ENCODE data around the gene MAP1LC3B.

Gene MAP1LC3B

GRCh38 chr16:87372305-87372704 lies 19.8 kb upstream of the MAP1LC3B start:
- no peak overlapping the region for H3K4me2 ChIP-seq (ENCODE audit: low read depth, low read length, poor library complexity, severe bottlenecking)
- H3K9me2 ChIP-seq (replicated peaks; ENCODE audit: low read depth, low read length) = no peaks in the 10 kb centered on the region
- H3F3A ChIP-seq (ENCODE audit: low read depth) = no peaks in the 10 kb centered on the region
- TF ChIP-seq EZH2phosphoT487 (IDR thresholded peaks at IDR 0.05; ENCODE audit: borderline replicate concordance) (no peak), CTCF (conservative IDR thresholded peaks at IDR 0.05; ENCODE audit: low read length) (no peak)
- H3K9me3 ChIP-seq (ENCODE audit: insufficient read depth, low read depth, low read length) = no peaks in the 10 kb centered on the region
- H4K20me1 ChIP-seq (ENCODE audit: insufficient read depth, low read length, poor library complexity, severe bottlenecking) = peaks cover 5% of the 10 kb centered on the region
- H3K79me2 ChIP-seq (ENCODE audit: insufficient read depth, low read length) = peaks cover 69% of the 10 kb centered on the region
- H3K27me3 ChIP-seq (ENCODE audit: insufficient read depth, low read length, poor library complexity, severe bottlenecking) = no peaks in the 10 kb centered on the region
- no peak overlapping the region for H2AFZ ChIP-seq (ENCODE audit: low read length)
- no peak overlapping the region for H3K9ac ChIP-seq (ENCODE audit: low read depth, low read length, poor library complexity, severe bottlenecking)
- no peaks in the 10 kb centered on the region for H3K36me3 ChIP-seq (ENCODE audit: insufficient read depth, low read length)
- peaks cover 14% of the 10 kb centered on the region for H3K4me1 ChIP-seq (ENCODE audit: insufficient read depth, low read length, poor library complexity, severe bottlenecking)
- H3K4me3 ChIP-seq (ENCODE audit: low read length, poor library complexity, severe bottlenecking) = no peak overlapping the region

DNA sequence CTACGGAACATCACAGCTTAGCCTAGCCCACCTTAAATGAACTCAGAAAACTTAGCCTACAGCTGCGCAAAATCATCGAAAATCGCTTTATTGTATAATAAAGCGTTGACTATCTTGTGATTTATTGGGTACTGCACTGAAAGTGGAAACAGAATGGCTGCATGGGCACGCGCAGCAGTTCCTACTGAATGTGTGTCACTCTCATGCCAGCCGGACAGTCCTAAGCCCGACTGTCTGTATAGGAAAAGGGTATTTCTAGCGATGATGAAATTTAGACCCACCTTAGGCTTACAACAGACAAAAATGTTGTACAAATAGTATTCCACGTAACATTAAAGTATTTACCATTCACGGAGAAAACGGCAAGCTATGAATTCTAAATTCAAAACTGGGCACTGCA lies 17.8 kb upstream of the MAP1LC3B start:
- Histone ChIP-seq H3K4me2 (ENCODE audit: low read depth, low read length, poor library complexity, severe bottlenecking) (no peak overlapping the region), H3F3A (ENCODE audit: low read depth) (no peaks in the 10 kb centered on the region), H3K79me2 (ENCODE audit: insufficient read depth, low read length) (peaks cover 70% of the 10 kb centered on the region), H3K4me3 (ENCODE audit: low read length, poor library complexity, severe bottlenecking) (no peak overlapping the region), H3K4me1 (ENCODE audit: insufficient read depth, low read length, poor library complexity, severe bottlenecking) (peaks cover 6% of the 10 kb centered on the region), H4K20me1 (ENCODE audit: insufficient read depth, low read length, poor library complexity, severe bottlenecking) (peaks cover 5% of the 10 kb centered on the region), H2AFZ (ENCODE audit: low read length) (no peak overlapping the region), H3K36me3 (ENCODE audit: insufficient read depth, low read length) (no peaks in the 10 kb centered on the region), H3K9me3 (ENCODE audit: insufficient read depth, low read depth, low read length) (no peaks in the 10 kb centered on the region), H3K9me2 (replicated peaks; ENCODE audit: low read depth, low read length) (no peaks in the 10 kb centered on the region), H3K27me3 (ENCODE audit: insufficient read depth, low read length, poor library complexity, severe bottlenecking) (no peaks in the 10 kb centered on the region), H3K9ac (ENCODE audit: low read depth, low read length, poor library complexity, severe bottlenecking) (no peak overlapping the region)
- TF ChIP-seq EZH2phosphoT487 (IDR thresholded peaks at IDR 0.05; ENCODE audit: borderline replicate concordance) = no peak
- no peak for TF ChIP-seq CTCF (conservative IDR thresholded peaks at IDR 0.05; ENCODE audit: low read length)

GRCh38 chr16:87375426-87376135 lies 16.6 kb upstream of the MAP1LC3B start:
- Histone ChIP-seq H2AFZ (ENCODE audit: low read length) (no peak overlapping the region), H3K4me1 (ENCODE audit: insufficient read depth, low read length, poor library complexity, severe bottlenecking) (peaks cover 9% of the 10 kb centered on the region), H3K36me3 (ENCODE audit: insufficient read depth, low read length) (no peaks in the 10 kb centered on the region), H3K4me2 (ENCODE audit: low read depth, low read length, poor library complexity, severe bottlenecking) (no peak overlapping the region), H3F3A (ENCODE audit: low read depth) (no peaks in the 10 kb centered on the region), H3K9ac (ENCODE audit: low read depth, low read length, poor library complexity, severe bottlenecking) (no peak overlapping the region), H3K27me3 (ENCODE audit: insufficient read depth, low read length, poor library complexity, severe bottlenecking) (no peaks in the 10 kb centered on the region), H3K79me2 (ENCODE audit: insufficient read depth, low read length) (peaks cover 73% of the 10 kb centered on the region), H3K4me3 (ENCODE audit: low read length, poor library complexity, severe bottlenecking) (no peak overlapping the region), H3K9me3 (ENCODE audit: insufficient read depth, low read depth, low read length) (no peaks in the 10 kb centered on the region), H4K20me1 (ENCODE audit: insufficient read depth, low read length, poor library complexity, severe bottlenecking) (peaks cover 5% of the 10 kb centered on the region), H3K9me2 (replicated peaks; ENCODE audit: low read depth, low read length) (no peaks in the 10 kb centered on the region)
- TF ChIP-seq CTCF (conservative IDR thresholded peaks at IDR 0.05; ENCODE audit: low read length) (no peak), EZH2phosphoT487 (IDR thresholded peaks at IDR 0.05; ENCODE audit: borderline replicate concordance) (no peak)

Measured in Loucy (cell line).